CD14-positive monocyte (primary cell): ENCODE measurements around the gene PRSS22. TPM values are rescaled to one million over a fixed set of nuclear protein-coding genes. Genes with fewer than 3 reads are reported as not detected.

Experiments
- DNase-seq, 3 donors: peaks; one replicate each; pipeline ENCODE4 v3.0.0-alpha.2; 2011 to 2022
- H2AFZ ChIP-seq: 2 replicates; pipeline ENCODE4 v1.6.0; 2012; ENCODE audit warnings: mild to moderate bottlenecking, low read depth, low read length, inconsistent platforms; ENCODE audit not compliant: insufficient read depth, poor library complexity, severe bottlenecking
- H3K27ac ChIP-seq, 2 donors: 1 replicate in 1 of 2; 2 replicates in 1 of 2; pipeline ENCODE4 v1.5.1; 2012 to 2013; ENCODE audit warnings: low read length in 2 of 2, control low read depth in 1 of 2, inconsistent platforms in 1 of 2, low read depth in 1 of 2, mild to moderate bottlenecking in 1 of 2
- H3K27me3 ChIP-seq, 2 donors: one replicate each; pipeline versions ENCODE4 v1.6.0 to v1.6.1; 2011 to 2013; ENCODE audit warnings: low read length in 2 of 2; ENCODE audit not compliant: control insufficient read depth in 2 of 2, insufficient read depth in 2 of 2
- H3K36me3 ChIP-seq, 2 donors: replicated peaks in 1 of 2; 1 replicate in 1 of 2; 2 replicates in 1 of 2; pipeline versions ENCODE4 v1.5.1 to v1.6.1; 2012 to 2013; ENCODE audit warnings: low read length in 2 of 2, control low read depth in 1 of 2, inconsistent platforms in 1 of 2, mild to moderate bottlenecking in 1 of 2; ENCODE audit not compliant: insufficient read depth in 2 of 2, control insufficient read depth in 1 of 2
- H3K4me1 ChIP-seq, 2 donors: 1 replicate in 1 of 2; 2 replicates in 1 of 2; pipeline versions ENCODE4 v1.5.1 to v1.6.1; 2012 to 2013; ENCODE audit warnings: low read length in 2 of 2, control low read depth in 1 of 2, inconsistent platforms in 1 of 2, mild to moderate bottlenecking in 1 of 2, moderate library complexity in 1 of 2; ENCODE audit not compliant: insufficient read depth in 2 of 2, control insufficient read depth in 1 of 2
- H3K4me2 ChIP-seq: replicated peaks from 2 replicates; pipeline ENCODE3; 2012; ENCODE audit warnings: low read length, moderate library complexity, mild to moderate bottlenecking; ENCODE audit not compliant: poor library complexity, severe bottlenecking; ENCODE audit errors: extremely low read depth
- H3K4me3 ChIP-seq, 3 experiments: fragments of 200-600 bp in 1 of 3; sonication (generic) in 1 of 3; replicated peaks in 1 of 3; 1 replicate in 2 of 3; 2 replicates in 1 of 3; pipeline ENCODE4 v1.5.1; 2011 to 2013; ENCODE audit warnings: low read length in 3 of 3, mild to moderate bottlenecking in 3 of 3, control low read depth in 2 of 3, low read depth in 2 of 3, inconsistent platforms in 1 of 3, moderate library complexity in 1 of 3
- H3K79me2 ChIP-seq: 2 replicates; pipeline ENCODE4 v1.6.0; 2012; ENCODE audit warnings: mild to moderate bottlenecking, control low read depth, inconsistent platforms, low read length, moderate library complexity; ENCODE audit not compliant: insufficient read depth
- H3K9ac ChIP-seq: 2 replicates; pipeline ENCODE4 v1.6.0; 2017; ENCODE audit warnings: low read length, mild to moderate bottlenecking; ENCODE audit not compliant: insufficient read depth, poor library complexity, severe bottlenecking
- H3K9me3 ChIP-seq, 2 donors: replicated peaks in 1 of 2; 1 replicate in 1 of 2; 2 replicates in 1 of 2; pipeline versions ENCODE4 v1.5.1 to v1.6.1; 2012 to 2013; ENCODE audit warnings: low read length in 2 of 2, control low read depth in 1 of 2; ENCODE audit not compliant: control insufficient read depth in 1 of 2, insufficient read depth in 1 of 2
- H4K20me1 ChIP-seq: 2 replicates; pipeline ENCODE4 v1.6.0; 2012; ENCODE audit warnings: mild to moderate bottlenecking, low read length, control low read depth, moderate library complexity; ENCODE audit not compliant: insufficient read depth
- H3K27ac Mint-ChIP-seq, 7 donors: one replicate each; pipeline ENCODE4 v1.8.0; 2020; ENCODE audit warnings: mild to moderate bottlenecking in 7 of 7, mixed read lengths in 7 of 7, moderate library complexity in 6 of 7, inconsistent platforms in 2 of 7
- H3K27me3 Mint-ChIP-seq, 3 donors: one replicate each; pipeline ENCODE4 v1.8.0; 2021 to 2022; ENCODE audit warnings: low read depth in 3 of 3, mild to moderate bottlenecking in 3 of 3, mixed read lengths in 3 of 3, moderate library complexity in 3 of 3, inconsistent platforms in 1 of 3
- H3K36me3 Mint-ChIP-seq, 2 donors: one replicate each; pipeline ENCODE4 v1.8.0; 2020; ENCODE audit warnings: mixed read lengths in 2 of 2, inconsistent platforms in 1 of 2, mild to moderate bottlenecking in 1 of 2
- H3K4me1 Mint-ChIP-seq: one replicate; pipeline ENCODE4 v1.8.0; 2020; ENCODE audit warnings: mild to moderate bottlenecking, mixed read lengths
- H3K4me3 Mint-ChIP-seq, 2 donors: one replicate each; pipeline ENCODE4 v1.8.0; 2020; ENCODE audit warnings: mild to moderate bottlenecking in 2 of 2, mixed read lengths in 2 of 2, moderate library complexity in 1 of 2
- H3K9me3 Mint-ChIP-seq, 7 donors: one replicate each; pipeline ENCODE4 v1.8.0; 2020 to 2022; ENCODE audit warnings: mixed read lengths in 7 of 7, mild to moderate bottlenecking in 6 of 7, moderate library complexity in 6 of 7, inconsistent platforms in 2 of 7
- WGBS: methylation state at CpG from one replicate; pipeline ENCODE4 v1.1.5; 2013; ENCODE audit warnings: missing lambda C conversion rate; ENCODE audit not compliant: insufficient coverage; 5-methylcytosine and 5-hydroxymethylcytosine counted together
- intact Hi-C, 2 donors: fragments of 100-400 bp; cut with micrococcal nuclease; formaldehyde crosslinking; loops; one replicate each; pipeline versions ENCODE4 v1.15.0 to v1.15.1; 2023
- polyA plus RNA-seq, 3 donors: library from polyadenylated mRNA; depleted of rRNA in 1 of 3; unstranded in 2 of 3; stranded (reverse) in 1 of 3; fragments of 300-500 nt in 2 of 3; fragments of >200 nt in 1 of 3; fragmentation: Illumina TruSeq in 2 of 3; gene quantifications; 1 replicate in 2 of 3; 2 replicates in 1 of 3; pipeline ENCODE4 v1.2.3, GENCODE V29; 2012 to 2021
- TF ChIP-seq, protein P1 (sequence below): fragments of 200-600 bp; IDR thresholded peaks from one replicate; pipeline ENCODE4 v1.8.0; 2022; ENCODE audit warnings: antibody characterized with exemption, mild to moderate bottlenecking

The PRSS22 gene
- polyA plus RNA-seq, 3 donors: not detected

DNA sequence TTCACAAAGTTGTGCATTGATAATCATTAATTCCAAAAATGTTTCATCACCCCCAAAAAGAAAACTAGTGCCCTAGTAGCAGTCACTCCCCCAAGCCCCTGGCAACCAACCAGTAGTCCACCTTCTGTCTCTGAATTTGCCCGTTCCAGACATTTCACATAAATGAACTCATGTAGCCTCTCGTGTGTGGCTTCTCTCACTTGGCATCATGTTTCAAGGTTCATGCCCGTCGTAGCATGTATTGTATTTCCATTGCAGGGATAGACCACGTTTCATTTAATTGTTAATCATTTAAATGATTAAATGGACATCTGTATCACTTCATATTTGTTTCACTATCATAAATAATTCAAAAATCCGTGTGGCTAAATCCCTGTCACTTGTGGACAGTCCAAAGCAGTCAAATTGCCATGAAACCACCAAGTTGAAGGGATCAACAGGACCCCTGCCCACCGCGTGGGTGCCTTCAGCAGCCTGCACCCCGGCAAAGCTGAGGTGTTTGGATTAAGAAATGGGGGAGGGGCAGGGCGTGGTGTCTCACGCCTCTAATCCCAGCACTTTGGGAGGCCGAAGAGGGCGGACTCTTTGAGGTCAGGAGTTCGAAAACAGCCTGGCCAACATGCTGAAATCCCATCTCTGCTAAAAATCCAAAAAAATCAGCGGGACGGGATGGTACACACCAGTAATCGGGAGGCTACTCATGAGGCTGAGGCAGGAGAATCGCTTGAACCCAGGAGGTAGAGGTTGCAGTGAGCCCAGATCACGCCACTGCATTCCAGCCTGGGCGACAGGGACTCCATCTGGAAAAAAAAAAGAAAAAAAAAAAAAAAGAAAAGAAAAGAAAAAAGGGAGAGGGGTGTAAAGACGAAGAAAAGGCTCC lies 16.3 kb upstream of the PRSS22 start:
- no peaks in the 10 kb centered on the region for H3K27me3 ChIP-seq
- no peaks in the 10 kb centered on the region for H3K79me2 ChIP-seq
- H4K20me1 ChIP-seq: no peaks in the 10 kb centered on the region
- WGBS: 75% methylated on average over 8 of the region's 21 CpGs
- no peak overlapping the region for H3K4me3 Mint-ChIP-seq
- no peak overlapping the region for H2AFZ ChIP-seq
- no peak overlapping the region for H3K9ac ChIP-seq
- no peak overlapping the region for H3K4me2 ChIP-seq
- H3K4me1 Mint-ChIP-seq: peaks cover 11% of the 10 kb centered on the region
- TF ChIP-seq, protein P1, sequence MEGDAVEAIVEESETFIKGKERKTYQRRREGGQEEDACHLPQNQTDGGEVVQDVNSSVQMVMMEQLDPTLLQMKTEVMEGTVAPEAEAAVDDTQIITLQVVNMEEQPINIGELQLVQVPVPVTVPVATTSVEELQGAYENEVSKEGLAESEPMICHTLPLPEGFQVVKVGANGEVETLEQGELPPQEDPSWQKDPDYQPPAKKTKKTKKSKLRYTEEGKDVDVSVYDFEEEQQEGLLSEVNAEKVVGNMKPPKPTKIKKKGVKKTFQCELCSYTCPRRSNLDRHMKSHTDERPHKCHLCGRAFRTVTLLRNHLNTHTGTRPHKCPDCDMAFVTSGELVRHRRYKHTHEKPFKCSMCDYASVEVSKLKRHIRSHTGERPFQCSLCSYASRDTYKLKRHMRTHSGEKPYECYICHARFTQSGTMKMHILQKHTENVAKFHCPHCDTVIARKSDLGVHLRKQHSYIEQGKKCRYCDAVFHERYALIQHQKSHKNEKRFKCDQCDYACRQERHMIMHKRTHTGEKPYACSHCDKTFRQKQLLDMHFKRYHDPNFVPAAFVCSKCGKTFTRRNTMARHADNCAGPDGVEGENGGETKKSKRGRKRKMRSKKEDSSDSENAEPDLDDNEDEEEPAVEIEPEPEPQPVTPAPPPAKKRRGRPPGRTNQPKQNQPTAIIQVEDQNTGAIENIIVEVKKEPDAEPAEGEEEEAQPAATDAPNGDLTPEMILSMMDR: no peak
- H3K27ac Mint-ChIP-seq: peak overlapping the region in 1 of 7 donors; percentile 31
- H3K27me3 Mint-ChIP-seq: peaks cover 7 to 10% (median 7%) of the 10 kb centered on the region in 3 donors
- no peaks in the 10 kb centered on the region for H3K9me3 ChIP-seq
- peaks cover 8 to 10% of the 10 kb centered on the region in 2 donors for H3K4me1 ChIP-seq
- intact Hi-C loops: loop anchor here (2.0 to 5.0 kb wide), 2 partner anchors 37 to 45 kb away; no protein-coding TSS in a partner anchor
- no peak overlapping the region for H3K27ac ChIP-seq
- H3K36me3 ChIP-seq: no peaks in the 10 kb centered on the region
- no peak for DNase-seq
- no peaks in the 10 kb centered on the region for H3K36me3 Mint-ChIP-seq
- H3K9me3 Mint-ChIP-seq: peaks cover 0 to 2% (median under 1%) of the 10 kb centered on the region in 7 donors
- no peak overlapping the region for H3K4me3 ChIP-seq

DNA sequence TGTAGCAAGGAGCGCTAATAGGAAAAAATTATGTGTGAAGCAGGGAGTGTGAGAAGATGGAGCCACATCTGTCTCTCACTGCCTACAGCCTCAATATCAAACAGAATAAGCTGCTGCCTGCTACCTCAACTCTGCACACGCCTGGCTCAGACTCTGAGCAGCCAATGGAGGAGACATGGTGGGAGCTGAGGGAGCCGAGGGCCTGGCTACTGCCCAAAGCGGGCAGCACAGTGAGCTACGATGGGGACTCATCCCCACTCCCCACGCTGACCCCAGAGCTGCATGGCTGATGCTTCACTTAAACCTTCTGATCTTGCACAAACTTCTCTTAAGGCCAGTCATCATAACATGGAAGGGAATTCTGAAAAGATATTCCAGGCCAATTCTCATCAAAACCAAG lies 14.0 kb upstream of the PRSS22 start:
- no peaks in the 10 kb centered on the region for H3K9me3 ChIP-seq
- H3K4me2 ChIP-seq: no peak overlapping the region
- no peaks in the 10 kb centered on the region for H3K36me3 Mint-ChIP-seq
- peaks cover 0 to 1% (median 0%) of the 10 kb centered on the region in 7 donors for H3K9me3 Mint-ChIP-seq
- H3K4me3 ChIP-seq: no peak overlapping the region
- H3K9ac ChIP-seq: no peak overlapping the region
- no peaks in the 10 kb centered on the region for H4K20me1 ChIP-seq
- H3K4me1 ChIP-seq: peaks cover 19% of the 10 kb centered on the region in 2 donors
- WGBS: no CpG with 5 or more reads among the region's 6 CpGs
- TF ChIP-seq, protein P1: no peak
- no peaks in the 10 kb centered on the region for H3K36me3 ChIP-seq
- H3K27me3 Mint-ChIP-seq: peaks cover 3 to 6% (median 5%) of the 10 kb centered on the region in 3 donors
- H3K27ac ChIP-seq: no peak overlapping the region
- no peak overlapping the region for H3K27ac Mint-ChIP-seq
- no peak overlapping the region for H3K4me3 Mint-ChIP-seq
- H2AFZ ChIP-seq: no peak overlapping the region
- no peaks in the 10 kb centered on the region for H3K27me3 ChIP-seq
- no peaks in the 10 kb centered on the region for H3K79me2 ChIP-seq
- peaks cover 17% of the 10 kb centered on the region for H3K4me1 Mint-ChIP-seq
- no peak for DNase-seq
- intact Hi-C loops: loop anchor here in 1 of 2 donors (5.0 kb wide), 1 partner anchor 35 kb away; no protein-coding TSS in a partner anchor
